Natural killer cell (primary cell): ENCODE measurements around the gene SGF29. TPM values are rescaled to one million over a fixed set of nuclear protein-coding genes. Genes with fewer than 3 reads are reported as not detected.
A peak's percentile ranks its signal among the peaks of the same experiment; 100 is the strongest.

ENCODE experiments used
- ATAC-seq, 3 donors: fragments of 150-1000 bp in 2 of 3; fragments of 200-7000 bp in 1 of 3; cut with Tn5 transposase; 1 replicate in 1 of 3; 2 replicates in 2 of 3; pipeline ENCODE4 v1.10.0; 2021; ENCODE audit warnings: mild to moderate bottlenecking in 2 of 3, moderate library complexity in 2 of 3
- DNase-seq, 2 donors: peaks; one replicate each; pipeline versions ENCODE4 v3.0.0 to v3.0.0-alpha.2; 2013 to 2021; ENCODE audit warnings: mixed read lengths in 1 of 2
- H3K27ac ChIP-seq: one replicate; pipeline ENCODE4 v1.5.1; 2013; ENCODE audit warnings: mild to moderate bottlenecking, low read length
- H3K27me3 ChIP-seq: one replicate; pipeline ENCODE4 v1.6.1; 2013; ENCODE audit warnings: low read length; ENCODE audit not compliant: control insufficient read depth, insufficient read depth
- H3K36me3 ChIP-seq: one replicate; pipeline ENCODE4 v1.6.1; 2013; ENCODE audit warnings: low read length; ENCODE audit not compliant: control insufficient read depth, insufficient read depth
- H3K4me1 ChIP-seq: one replicate; pipeline ENCODE4 v1.6.1; 2013; ENCODE audit warnings: low read length; ENCODE audit not compliant: control insufficient read depth, insufficient read depth
- H3K4me3 ChIP-seq: one replicate; pipeline ENCODE4 v1.5.1; 2013; ENCODE audit warnings: low read length
- H3K9me3 ChIP-seq: one replicate; pipeline ENCODE4 v1.6.1; 2013; ENCODE audit warnings: low read length; ENCODE audit not compliant: control insufficient read depth, insufficient read depth
- H3K27ac Mint-ChIP-seq, 2 donors: one replicate each; pipeline ENCODE4 v1.8.0; 2022; ENCODE audit warnings: mild to moderate bottlenecking in 2 of 2, mixed read lengths in 2 of 2, moderate library complexity in 1 of 2
- H3K27me3 Mint-ChIP-seq, 2 donors: one replicate each; pipeline ENCODE4 v1.8.0; 2022; ENCODE audit warnings: low read depth in 2 of 2, mixed read lengths in 2 of 2
- H3K36me3 Mint-ChIP-seq: one replicate; pipeline ENCODE4 v1.8.0; 2022; ENCODE audit warnings: mixed read lengths
- H3K4me1 Mint-ChIP-seq, 2 donors: one replicate each; pipeline ENCODE4 v1.8.0; 2022; ENCODE audit warnings: mixed read lengths in 2 of 2
- H3K4me3 Mint-ChIP-seq: one replicate; pipeline ENCODE4 v1.8.0; 2022; ENCODE audit warnings: mild to moderate bottlenecking, moderate library complexity, mixed read lengths
- H3K9me3 Mint-ChIP-seq, 2 donors: one replicate each; pipeline ENCODE4 v1.8.0; 2022; ENCODE audit warnings: mixed read lengths in 2 of 2
- CTCF ChIP-seq: fragments of 200-600 bp; IDR thresholded peaks from one replicate; pipeline ENCODE4 v1.8.0; 2022; ENCODE audit warnings: antibody characterized with exemption
- WGBS: methylation state at CpG from one replicate; pipeline ENCODE4 v1.1.7; 2013; ENCODE audit warnings: missing lambda C conversion rate; ENCODE audit not compliant: insufficient coverage; 5-methylcytosine and 5-hydroxymethylcytosine counted together
- intact Hi-C: fragments of 100-400 bp; cut with micrococcal nuclease; formaldehyde crosslinking; loops from one replicate; pipeline ENCODE4 v1.14.2; 2022
- total RNA-seq, 4 donors: library from RNA; stranded (reverse); fragments of 120-200 nt in 1 of 4; gene quantifications; one replicate each; pipeline versions ENCODE4 v1.2.3 to v1.2.4, GENCODE V29; 2013 to 2022

The SGF29 gene
- total RNA-seq, 3 donors from 2014 or later (not counting 1 experiment from before 2014, with no cell fraction given) = 31.6 to 45.1 (median 43.1) TPM

DNA sequence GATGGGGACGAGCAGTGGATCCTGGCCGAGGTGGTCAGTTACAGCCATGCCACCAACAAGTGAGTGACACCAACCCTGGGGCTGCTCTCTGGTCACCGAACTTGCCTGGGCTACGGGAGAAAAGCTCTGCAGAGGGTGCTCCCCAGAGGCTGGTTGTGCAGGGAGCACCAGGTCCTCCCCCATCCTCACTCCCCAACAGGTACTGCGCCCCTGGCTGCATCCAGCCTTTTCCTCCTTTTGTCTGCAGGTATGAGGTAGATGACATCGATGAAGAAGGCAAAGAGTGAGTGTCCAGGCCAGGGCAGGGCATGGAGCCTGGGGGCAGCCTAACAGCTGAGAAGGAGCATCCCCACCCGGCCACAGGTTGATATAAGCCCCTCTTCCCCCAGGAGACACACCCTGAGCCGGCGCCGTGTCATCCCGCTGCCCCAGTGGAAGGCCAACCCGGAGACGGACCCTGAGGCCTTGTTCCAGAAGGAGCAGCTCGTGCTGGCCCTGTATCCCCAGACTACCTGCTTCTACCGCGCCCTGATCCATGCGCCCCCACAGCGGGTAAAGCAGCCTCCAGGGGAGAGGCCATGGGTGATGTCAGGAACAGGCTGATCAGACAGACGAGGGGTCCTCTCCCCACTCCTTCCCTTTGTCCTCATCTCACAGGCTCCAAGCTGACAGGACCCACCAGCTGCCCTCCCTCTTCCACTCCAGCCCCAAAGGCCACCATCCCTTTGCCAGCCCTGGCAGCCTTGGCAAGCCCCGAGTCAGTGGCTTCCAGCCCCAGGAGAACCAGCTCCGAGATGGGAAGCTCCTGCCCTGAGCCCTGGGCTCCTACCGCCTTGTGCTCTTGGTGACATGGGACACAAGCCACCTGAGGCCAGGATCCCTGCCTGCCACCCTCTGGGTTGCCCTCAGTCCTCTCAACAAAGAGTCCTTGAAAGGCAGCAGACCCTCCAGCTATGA is 36.9 kb downstream of the SGF29 start:
- Histone ChIP-seq H3K36me3 (peaks cover 50% of the 10 kb centered on the region), H3K27me3 (no peaks in the 10 kb centered on the region), H3K4me3 (no peak overlapping the region), H3K9me3 (no peaks in the 10 kb centered on the region), H3K4me1 (no peaks in the 10 kb centered on the region), H3K27ac (no peak overlapping the region)
- 98% methylated on average over 22 of the region's 22 CpGs for WGBS
- Mint-ChIP-seq H3K27me3 (no peaks in the 10 kb centered on the region), H3K9me3 (no peaks in the 10 kb centered on the region), H3K36me3 (peaks cover 7% of the 10 kb centered on the region), H3K4me3 (no peak overlapping the region), H3K27ac (peak overlapping the region in 1 of 2 donors; percentile 16), H3K4me1 (peaks cover 0 to 6% of the 10 kb centered on the region in 2 donors)
- intact Hi-C loops = no loop called here
- no peak for TF ChIP-seq CTCF
- ATAC-seq (no peak), DNase-seq (no peak)

- Histone ChIP-seq H3K4me3 (no peak overlapping the region), H3K27me3 (no peaks in the 10 kb centered on the region), H3K4me1 (no peaks in the 10 kb centered on the region), H3K36me3 (peaks cover 44% of the 10 kb centered on the region), H3K27ac (no peak overlapping the region), H3K9me3 (no peaks in the 10 kb centered on the region)
- TF ChIP-seq CTCF = no peak
- Mint-ChIP-seq H3K4me1 (peaks cover 0 to 6% of the 10 kb centered on the region in 2 donors), H3K9me3 (no peaks in the 10 kb centered on the region), H3K36me3 (peaks cover 7% of the 10 kb centered on the region), H3K27me3 (no peaks in the 10 kb centered on the region), H3K27ac (peak overlapping the region; percentile 36 to 42), H3K4me3 (no peak overlapping the region)
- WGBS = 89% methylated on average over 6 of the region's 6 CpGs
- intact Hi-C loops = no loop called here
- no peak for ATAC-seq
- no peak for DNase-seq
Measured at GRCh38 chr16:28591355-28591754, 37.6 kb downstream of the SGF29 start.

- no peaks in the 10 kb centered on the region for H3K9me3 ChIP-seq
- Mint-ChIP-seq H3K27me3 (no peaks in the 10 kb centered on the region), H3K4me1 (peaks cover 0 to 6% of the 10 kb centered on the region in 2 donors), H3K9me3 (no peaks in the 10 kb centered on the region), H3K4me3 (no peak overlapping the region), H3K27ac (peak overlapping the region in 1 of 2 donors; percentile 16), H3K36me3 (peaks cover 7% of the 10 kb centered on the region)
- intact Hi-C loops = no loop called here
- H3K36me3 ChIP-seq = peaks cover 33% of the 10 kb centered on the region
- no peak overlapping the region for H3K4me3 ChIP-seq
- ATAC-seq = no peak
- H3K27me3 ChIP-seq = no peaks in the 10 kb centered on the region
- no peak for DNase-seq
- H3K4me1 ChIP-seq = peaks cover 8% of the 10 kb centered on the region
- 95% methylated on average over 5 of the region's 5 CpGs for WGBS
- no peak overlapping the region for H3K27ac ChIP-seq
- TF ChIP-seq CTCF = no peak
Measured at GRCh38 chr16:28592511-28592910, 38.8 kb downstream of the SGF29 start.
